ENCODE results near the gene AUNIP.

AUNIP gene

DNA sequence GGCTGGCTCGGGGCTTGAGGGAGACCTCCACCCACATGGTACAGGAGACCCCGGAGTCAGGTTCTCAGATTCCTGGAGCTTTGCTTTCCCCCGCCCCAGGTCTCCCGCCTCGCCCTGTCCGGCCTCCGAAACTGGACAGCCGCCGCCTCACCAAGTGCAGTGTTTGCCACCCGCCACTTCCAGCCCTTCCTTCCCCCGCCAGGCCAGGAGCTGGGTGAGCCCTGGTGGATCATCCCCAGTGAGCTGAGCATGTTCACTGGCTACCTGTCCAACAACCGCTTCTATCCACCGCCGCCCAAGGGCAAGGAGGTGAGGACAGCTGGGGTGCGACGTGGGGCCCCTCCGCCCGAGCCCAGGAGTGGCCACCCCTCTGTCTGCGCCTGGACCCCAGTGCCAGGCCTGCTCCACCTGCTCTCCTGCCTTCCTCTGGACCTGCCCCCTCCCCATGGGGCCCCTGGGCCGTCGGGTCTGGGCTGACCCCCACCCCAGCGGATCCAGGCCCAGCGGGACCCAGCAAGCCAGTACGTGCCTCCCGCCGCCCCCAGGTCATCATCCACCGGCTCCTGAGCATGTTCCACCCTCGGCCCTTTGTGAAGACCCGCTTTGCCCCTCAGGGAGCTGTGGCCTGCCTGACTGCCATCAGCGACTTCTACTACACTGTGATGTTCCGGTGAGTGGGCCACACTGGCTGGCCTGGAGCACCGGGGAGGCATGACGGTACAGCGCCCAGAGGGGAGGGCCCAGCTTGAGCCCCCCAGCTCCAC, 50.6 kb downstream of the AUNIP start:
- TF ChIP-seq, protein P1, sequence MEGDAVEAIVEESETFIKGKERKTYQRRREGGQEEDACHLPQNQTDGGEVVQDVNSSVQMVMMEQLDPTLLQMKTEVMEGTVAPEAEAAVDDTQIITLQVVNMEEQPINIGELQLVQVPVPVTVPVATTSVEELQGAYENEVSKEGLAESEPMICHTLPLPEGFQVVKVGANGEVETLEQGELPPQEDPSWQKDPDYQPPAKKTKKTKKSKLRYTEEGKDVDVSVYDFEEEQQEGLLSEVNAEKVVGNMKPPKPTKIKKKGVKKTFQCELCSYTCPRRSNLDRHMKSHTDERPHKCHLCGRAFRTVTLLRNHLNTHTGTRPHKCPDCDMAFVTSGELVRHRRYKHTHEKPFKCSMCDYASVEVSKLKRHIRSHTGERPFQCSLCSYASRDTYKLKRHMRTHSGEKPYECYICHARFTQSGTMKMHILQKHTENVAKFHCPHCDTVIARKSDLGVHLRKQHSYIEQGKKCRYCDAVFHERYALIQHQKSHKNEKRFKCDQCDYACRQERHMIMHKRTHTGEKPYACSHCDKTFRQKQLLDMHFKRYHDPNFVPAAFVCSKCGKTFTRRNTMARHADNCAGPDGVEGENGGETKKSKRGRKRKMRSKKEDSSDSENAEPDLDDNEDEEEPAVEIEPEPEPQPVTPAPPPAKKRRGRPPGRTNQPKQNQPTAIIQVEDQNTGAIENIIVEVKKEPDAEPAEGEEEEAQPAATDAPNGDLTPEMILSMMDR (IDR thresholded peaks at IDR 0.05; ENCODE audit: low read depth, low read length): no peak
- in situ Hi-C loops (cut with HindIII; ENCODE audit: low sequenced_read_pairs): no loop called here
- no peak for DNase-seq (ENCODE audit: low read depth, low spot score)
- H3K4me3 ChIP-seq (ENCODE audit: low read depth, low read length): no peak overlapping the region

GRCh38 chr1:25807480-25808390, 51.5 kb downstream of the AUNIP start:
- TF ChIP-seq, protein P1 (IDR thresholded peaks at IDR 0.05; ENCODE audit: low read depth, low read length): no peak
- H3K4me3 ChIP-seq (ENCODE audit: low read depth, low read length): no peak overlapping the region
- in situ Hi-C loops (cut with HindIII; ENCODE audit: low sequenced_read_pairs): no loop called here
- no peak for DNase-seq (ENCODE audit: low read depth, low spot score)

GRCh38 chr1:25806418-25806817, 52.8 kb downstream of the AUNIP start:
- no peak overlapping the region for H3K4me3 ChIP-seq (ENCODE audit: low read depth, low read length)
- TF ChIP-seq, protein P1 (IDR thresholded peaks at IDR 0.05; ENCODE audit: low read depth, low read length): no peak
- in situ Hi-C loops (cut with HindIII; ENCODE audit: low sequenced_read_pairs): no loop called here
- peak; percentile 43 for DNase-seq (ENCODE audit: low read depth, low spot score)

- TF ChIP-seq, protein P1 (IDR thresholded peaks at IDR 0.05; ENCODE audit: low read depth, low read length): no peak
- in situ Hi-C loops (cut with HindIII; ENCODE audit: low sequenced_read_pairs): no loop called here
- peak; percentile 23 for DNase-seq (ENCODE audit: low read depth, low spot score)
- no peak overlapping the region for H3K4me3 ChIP-seq (ENCODE audit: low read depth, low read length)
Measured at GRCh38 chr1:25805863-25806225, 53.4 kb downstream of the AUNIP start.

DNA sequence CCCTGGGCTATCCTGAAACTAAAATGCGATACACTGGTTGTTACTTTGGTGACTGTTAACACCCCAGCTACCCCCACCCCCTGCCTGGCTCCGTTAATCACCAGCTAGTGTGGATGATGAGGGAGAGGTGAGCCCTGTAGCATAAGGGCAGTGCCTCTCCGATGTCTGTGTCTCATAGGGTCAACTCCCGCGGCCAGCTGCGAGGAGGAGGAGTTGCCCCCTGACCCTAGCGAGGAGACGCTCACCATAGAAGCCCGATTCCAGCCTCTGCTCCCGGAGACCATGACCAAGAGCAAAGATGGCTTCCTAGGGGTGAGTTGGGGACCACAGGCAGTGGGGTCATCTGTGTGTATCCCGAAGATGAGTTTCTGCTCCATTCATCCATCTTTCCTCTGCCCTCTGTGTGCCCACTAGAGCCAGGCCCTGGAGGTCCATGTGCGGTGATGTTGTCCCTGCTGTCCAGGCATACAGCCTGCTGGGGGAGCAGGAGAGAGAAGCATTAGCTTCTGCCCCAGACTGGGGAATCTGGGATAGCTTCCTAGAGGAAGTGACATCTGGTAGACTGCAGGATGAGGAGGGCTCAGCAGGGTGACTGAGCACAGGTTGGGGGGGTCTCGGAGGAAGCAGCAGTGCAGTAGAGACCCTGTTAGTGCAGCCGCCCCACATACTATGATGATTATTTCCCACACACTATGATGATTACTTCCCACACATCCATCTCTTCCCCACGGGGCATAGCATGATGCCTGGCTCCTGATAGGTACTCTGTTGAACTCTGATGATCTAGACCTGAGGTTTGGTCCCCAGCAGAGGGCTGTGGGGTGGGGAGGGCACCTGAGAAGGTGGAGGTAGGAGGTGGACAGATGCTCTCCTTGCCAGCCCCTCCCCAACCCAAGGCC, 54.0 kb downstream of the AUNIP start:
- no peak overlapping the region for H3K4me3 ChIP-seq (ENCODE audit: low read depth, low read length)
- TF ChIP-seq, protein P1 (IDR thresholded peaks at IDR 0.05; ENCODE audit: low read depth, low read length): no peak
- in situ Hi-C loops (cut with HindIII; ENCODE audit: low sequenced_read_pairs): no loop called here
- DNase-seq (ENCODE audit: low read depth, low spot score): no peak
